Tibial nerve (tissue), 4 donors: ENCODE data around the gene SPACA9. TPM values are rescaled to one million over a fixed set of nuclear protein-coding genes. Genes with fewer than 3 reads are reported as not detected.

ENCODE experiments used
- DNase-seq, 2 donors: peaks; one replicate each; pipeline ENCODE4 v3.0.0-alpha.2; 2019; ENCODE audit warnings: low spot score in 2 of 2
- H3K27ac ChIP-seq, 4 donors: fragments of 200-600 bp; sonication (generic) in 3 of 4; one replicate each; pipeline ENCODE4 v1.5.1; 2017 to 2019; ENCODE audit warnings: mild to moderate bottlenecking in 1 of 4
- H3K27me3 ChIP-seq, 2 donors: fragments of 200-600 bp; sonication (generic) in 1 of 2; one replicate each; pipeline versions ENCODE4 v1.5.1 to v1.6.0; 2017 to 2019
- H3K36me3 ChIP-seq, 3 donors: fragments of 200-600 bp; sonication (generic); one replicate each; pipeline ENCODE4 v1.5.1; 2018 to 2019
- H3K4me1 ChIP-seq, 4 donors: fragments of 200-600 bp; sonication (generic) in 3 of 4; one replicate each; pipeline ENCODE4 v1.5.1; 2017 to 2019
- H3K4me3 ChIP-seq, 4 donors: fragments of 200-600 bp; sonication (generic) in 3 of 4; one replicate each; pipeline ENCODE4 v1.5.1; 2017 to 2019; ENCODE audit warnings: mild to moderate bottlenecking in 1 of 4, moderate library complexity in 1 of 4
- H3K9me3 ChIP-seq, 4 donors: fragments of 200-600 bp; sonication (generic) in 3 of 4; one replicate each; pipeline ENCODE4 v1.5.1; 2017 to 2019
- EP300 ChIP-seq, 2 donors: sonication (generic); formaldehyde crosslinking; IDR thresholded peaks; one replicate each; pipeline ENCODE4 v1.6.1; 2017; ENCODE audit warnings: antibody characterized with exemption in 2 of 2, mild to moderate bottlenecking in 1 of 2
- POLR2A ChIP-seq, 2 donors: fragments of 450-650 bp; IDR thresholded peaks; one replicate each; pipeline ENCODE4 v1.6.1; 2017; ENCODE audit warnings: antibody characterized with exemption in 2 of 2, mild to moderate bottlenecking in 2 of 2, moderate library complexity in 2 of 2
- WGBS, 2 donors: methylation state at CpG; one replicate each; pipeline ENCODE4 v1.1.5; 2018; 5-methylcytosine and 5-hydroxymethylcytosine counted together
- total RNA-seq, 4 donors: library from RNA; depleted of rRNA; stranded (reverse); fragments of >200 nt; gene quantifications; one replicate each; pipeline ENCODE4 v1.1.0, GENCODE V29; 2016
- TF ChIP-seq, protein P1 (sequence below), 5 experiments: fragments of 200-600 bp in 3 of 5; fragments of 450-650 bp in 2 of 5; sonication (generic) in 3 of 5; IDR thresholded peaks; one replicate each; pipeline ENCODE4 v1.5.1; 2016 to 2019; ENCODE audit warnings: antibody characterized with exemption in 5 of 5, mild to moderate bottlenecking in 3 of 5, moderate library complexity in 2 of 5

SPACA9 gene
- total RNA-seq, 4 donors from 2014 or later: 4.2 to 5.9 (median 5.3) TPM

DNA sequence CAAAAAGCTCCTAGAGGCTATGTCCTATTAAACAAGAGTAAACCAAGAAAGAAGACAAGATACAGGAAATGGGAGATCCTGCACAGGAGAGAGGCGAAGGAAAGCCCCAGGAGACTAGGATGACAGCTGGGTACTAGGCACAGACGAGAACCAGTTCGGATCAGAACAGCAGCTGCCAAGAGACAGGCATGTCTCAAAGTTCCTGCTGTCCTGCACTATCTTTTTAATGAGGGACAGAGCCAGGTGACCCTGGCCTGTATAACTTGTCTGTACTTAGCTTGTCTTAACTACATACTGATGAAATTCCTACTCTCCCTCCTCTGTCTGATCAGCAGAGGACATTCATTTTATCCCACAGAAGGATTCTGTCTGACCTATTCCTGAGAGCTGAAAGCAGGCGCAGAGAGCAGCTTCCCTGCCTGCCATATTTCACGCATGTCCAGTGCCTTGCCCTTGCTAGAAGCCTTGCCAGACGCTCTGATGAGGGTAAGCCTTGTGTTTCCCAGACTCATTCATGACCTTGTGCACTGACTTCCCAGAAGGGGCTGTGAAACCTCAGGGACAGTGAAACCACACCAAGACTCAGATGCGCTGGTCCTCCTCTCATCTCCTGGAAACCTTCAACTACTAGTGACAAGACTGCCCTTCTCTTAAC, 41.0 kb downstream of the SPACA9 start:
- 88 to 90% methylated on average over 7 of the region's 7 CpGs for WGBS, 2 donors
- TF ChIP-seq POLR2A (IDR thresholded peaks at IDR 0.05) (no peak), EP300 (IDR thresholded peaks at IDR 0.05) (no peak)
- TF ChIP-seq, protein P1, sequence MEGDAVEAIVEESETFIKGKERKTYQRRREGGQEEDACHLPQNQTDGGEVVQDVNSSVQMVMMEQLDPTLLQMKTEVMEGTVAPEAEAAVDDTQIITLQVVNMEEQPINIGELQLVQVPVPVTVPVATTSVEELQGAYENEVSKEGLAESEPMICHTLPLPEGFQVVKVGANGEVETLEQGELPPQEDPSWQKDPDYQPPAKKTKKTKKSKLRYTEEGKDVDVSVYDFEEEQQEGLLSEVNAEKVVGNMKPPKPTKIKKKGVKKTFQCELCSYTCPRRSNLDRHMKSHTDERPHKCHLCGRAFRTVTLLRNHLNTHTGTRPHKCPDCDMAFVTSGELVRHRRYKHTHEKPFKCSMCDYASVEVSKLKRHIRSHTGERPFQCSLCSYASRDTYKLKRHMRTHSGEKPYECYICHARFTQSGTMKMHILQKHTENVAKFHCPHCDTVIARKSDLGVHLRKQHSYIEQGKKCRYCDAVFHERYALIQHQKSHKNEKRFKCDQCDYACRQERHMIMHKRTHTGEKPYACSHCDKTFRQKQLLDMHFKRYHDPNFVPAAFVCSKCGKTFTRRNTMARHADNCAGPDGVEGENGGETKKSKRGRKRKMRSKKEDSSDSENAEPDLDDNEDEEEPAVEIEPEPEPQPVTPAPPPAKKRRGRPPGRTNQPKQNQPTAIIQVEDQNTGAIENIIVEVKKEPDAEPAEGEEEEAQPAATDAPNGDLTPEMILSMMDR (IDR thresholded peaks at IDR 0.05): no peak
- H3K4me1 ChIP-seq: no peaks in the 10 kb centered on the region
- no peaks in the 10 kb centered on the region for H3K9me3 ChIP-seq
- H3K4me3 ChIP-seq: no peak overlapping the region
- no peak for DNase-seq
- no peaks in the 10 kb centered on the region for H3K27me3 ChIP-seq
- H3K36me3 ChIP-seq: peaks cover 0 to 100% (median 26%) of the 10 kb centered on the region in 3 donors
- H3K27ac ChIP-seq: no peak overlapping the region

DNA sequence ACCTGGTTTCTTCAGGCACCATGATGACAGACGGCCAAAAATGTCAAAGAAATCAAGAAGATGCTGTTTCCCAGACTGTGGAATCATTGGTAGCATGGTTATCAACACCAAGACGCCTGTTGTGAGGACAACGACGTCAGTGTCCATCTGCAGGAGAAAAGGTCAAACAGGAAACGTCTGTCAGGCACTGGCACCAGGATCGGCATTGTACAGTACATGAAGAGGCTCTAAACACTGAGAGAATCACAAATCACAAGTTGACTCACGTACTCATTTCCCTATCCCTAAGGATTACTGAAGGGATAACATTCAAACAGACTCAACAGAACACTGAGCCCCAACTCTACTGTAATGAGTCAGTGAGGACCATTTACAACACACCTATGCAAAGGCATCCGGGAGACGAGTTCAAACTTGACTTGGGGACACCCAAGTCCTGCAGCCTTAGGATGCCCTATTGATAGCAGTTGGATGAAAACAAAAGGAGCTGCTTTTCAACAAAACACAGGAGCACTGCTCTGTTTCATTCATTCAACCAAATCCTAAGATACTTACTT, 44.7 kb downstream of the SPACA9 start:
- H3K27me3 ChIP-seq: no peaks in the 10 kb centered on the region
- peaks cover 0 to 99% (median 22%) of the 10 kb centered on the region in 3 donors for H3K36me3 ChIP-seq
- H3K9me3 ChIP-seq: no peaks in the 10 kb centered on the region
- no peak overlapping the region for H3K4me3 ChIP-seq
- H3K27ac ChIP-seq: no peak overlapping the region
- H3K4me1 ChIP-seq: no peaks in the 10 kb centered on the region
- TF ChIP-seq POLR2A (IDR thresholded peaks at IDR 0.05) (no peak), EP300 (IDR thresholded peaks at IDR 0.05) (no peak)
- TF ChIP-seq, protein P1 (IDR thresholded peaks at IDR 0.05): no peak
- WGBS, 2 donors: 72 to 79% methylated on average over 9 of the region's 9 CpGs
- DNase-seq: no peak

DNA sequence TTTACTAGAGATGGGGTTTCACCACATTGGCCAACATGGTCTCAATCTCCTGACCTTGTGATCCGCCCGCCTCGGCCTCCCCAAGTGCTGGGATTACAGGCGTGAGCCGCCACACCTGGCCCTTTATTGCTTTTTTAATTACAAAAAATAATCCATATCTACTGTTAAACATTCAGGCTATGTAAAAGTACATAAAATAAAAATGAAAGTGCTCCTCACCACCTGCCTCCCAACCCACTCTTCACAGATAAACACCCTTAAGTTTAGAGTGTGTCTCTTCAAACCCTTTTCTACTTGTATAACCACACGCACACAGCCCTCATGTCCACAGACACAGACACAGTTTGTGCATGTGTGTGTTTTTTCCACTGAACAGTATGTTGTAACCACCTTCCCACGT, 49.0 kb downstream of the SPACA9 start:
- no peak for DNase-seq
- H3K27me3 ChIP-seq: no peaks in the 10 kb centered on the region
- H3K9me3 ChIP-seq: no peaks in the 10 kb centered on the region
- WGBS, 2 donors: 91 to 92% methylated on average over 7 of the region's 7 CpGs
- H3K27ac ChIP-seq: no peak overlapping the region
- peaks cover 0 to 4% (median 0%) of the 10 kb centered on the region in 4 donors for H3K4me1 ChIP-seq
- no peak overlapping the region for H3K4me3 ChIP-seq
- TF ChIP-seq EP300 (IDR thresholded peaks at IDR 0.05) (no peak), POLR2A (IDR thresholded peaks at IDR 0.05) (no peak)
- TF ChIP-seq, protein P1 (IDR thresholded peaks at IDR 0.05): no peak
- peaks cover 0 to 87% (median 6%) of the 10 kb centered on the region in 3 donors for H3K36me3 ChIP-seq

DNA sequence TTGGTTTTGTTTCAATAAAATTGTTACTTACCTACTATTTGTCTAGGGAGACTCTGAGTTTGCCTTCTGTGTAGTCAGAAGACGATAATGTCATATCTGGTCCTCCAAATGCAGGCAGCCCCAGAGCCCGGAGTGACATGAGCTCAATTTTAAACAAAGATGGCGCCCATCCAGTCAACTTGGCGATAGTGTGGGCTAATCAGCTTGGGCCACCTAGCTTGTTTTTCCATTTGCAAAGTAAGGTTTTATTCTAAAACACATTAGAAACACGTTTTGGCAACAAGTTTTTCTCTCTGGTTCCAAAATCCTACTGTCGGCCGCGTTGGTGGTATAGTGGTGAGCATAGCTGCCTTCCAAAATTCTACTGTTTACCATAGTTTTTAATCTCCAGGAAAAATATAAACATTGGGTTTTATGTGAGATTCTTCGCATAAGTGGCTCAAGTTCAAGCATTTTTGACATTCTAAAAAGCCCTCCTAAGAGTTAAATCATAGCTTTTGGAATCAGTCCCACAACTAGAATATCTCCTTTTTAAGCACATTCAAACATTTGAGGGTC, 52.6 kb downstream of the SPACA9 start:
- TF ChIP-seq POLR2A (IDR thresholded peaks at IDR 0.05) (no peak), EP300 (IDR thresholded peaks at IDR 0.05) (no peak)
- TF ChIP-seq, protein P1 (IDR thresholded peaks at IDR 0.05): no peak
- Histone ChIP-seq H3K36me3 (peaks cover 0 to 75% (median 3%) of the 10 kb centered on the region in 3 donors), H3K27ac (no peak overlapping the region), H3K9me3 (no peaks in the 10 kb centered on the region), H3K4me3 (no peak overlapping the region), H3K4me1 (peaks cover 0 to 4% (median 0%) of the 10 kb centered on the region in 4 donors), H3K27me3 (no peaks in the 10 kb centered on the region)
- WGBS, 2 donors: 82 to 85% methylated on average over 9 of the region's 9 CpGs
- DNase-seq: no peak

DNA sequence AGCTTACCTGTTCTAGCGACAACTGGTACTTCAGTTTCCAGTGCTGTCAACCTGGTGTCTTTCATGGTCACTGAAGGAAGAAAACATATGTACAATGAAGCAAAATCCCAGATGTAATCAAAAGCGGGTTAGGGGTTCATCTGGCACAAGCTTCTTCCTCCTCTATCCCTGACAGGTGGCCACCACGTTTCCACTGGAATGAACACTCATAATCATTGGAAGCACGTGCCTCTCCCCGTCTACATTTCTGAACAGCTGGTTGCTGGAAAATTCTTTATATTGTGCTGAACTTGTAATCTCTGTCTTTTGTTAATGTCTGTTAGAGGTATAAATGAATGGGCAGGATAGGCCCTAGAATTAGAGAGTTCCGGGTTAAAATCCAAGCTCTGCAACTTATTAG, 56.3 kb downstream of the SPACA9 start:
- Histone ChIP-seq H3K36me3 (peaks cover 0 to 40% (median 3%) of the 10 kb centered on the region in 3 donors), H3K4me1 (peaks cover 0 to 4% (median 0%) of the 10 kb centered on the region in 4 donors), H3K27me3 (no peaks in the 10 kb centered on the region), H3K4me3 (no peak overlapping the region), H3K9me3 (no peaks in the 10 kb centered on the region), H3K27ac (no peak overlapping the region)
- TF ChIP-seq POLR2A (IDR thresholded peaks at IDR 0.05) (no peak), EP300 (IDR thresholded peaks at IDR 0.05) (no peak)
- TF ChIP-seq, protein P1 (IDR thresholded peaks at IDR 0.05): no peak
- WGBS, 2 donors: 83 to 93% methylated on average over 6 of the region's 6 CpGs
- no peak for DNase-seq
